TTC549 (cell line): ENCODE results near the gene F7.
"Not testable (repeated sequence)": the region's sequence is repeated elsewhere in the genome, so short reads cannot be mapped to it uniquely, and the experiment has no call there.

Experiments used
- FAIRE-seq: peaks from 2 replicates; lab custom pipeline; 2012; peaks lifted over from hg19 to GRCh38; lab: Jason Lieb, UNC

The F7 gene

GRCh38 chr13:113153810-113154748, 48.5 kb downstream of the F7 start:
- FAIRE-seq: no peak

GRCh38 chr13:113155201-113155600, 49.6 kb downstream of the F7 start:
- FAIRE-seq: no peak

- no peak for FAIRE-seq
Measured at GRCh38 chr13:113155982-113156655, 50.5 kb downstream of the F7 start.

GRCh38 chr13:113157206-113157928, 51.8 kb downstream of the F7 start:
- no peak for FAIRE-seq

GRCh38 chr13:113157929-113158747, 52.5 kb downstream of the F7 start, which contains the start of gene PROZ:
TSS of gene PROZ (plus strand) at chr13:113158648. CDS start at chr13:113158661, 13 bp downstream.
- no peak for FAIRE-seq

- no peak for FAIRE-seq
Measured at GRCh38 chr13:113158946-113159345, 53.4 kb downstream of the F7 start.

GRCh38 chr13:113159701-113160100, 54.1 kb downstream of the F7 start:
- no peak for FAIRE-seq

- no peak for FAIRE-seq
Measured at GRCh38 chr13:113160983-113161382, 55.4 kb downstream of the F7 start.

- no peak for FAIRE-seq
Measured at GRCh38 chr13:113161433-113161832, 55.8 kb downstream of the F7 start.

- not testable (repeated sequence) for FAIRE-seq
Measured at GRCh38 chr13:113161975-113162374, 56.4 kb downstream of the F7 start.

- no peak for FAIRE-seq
Measured at GRCh38 chr13:113162783-113163685, 57.4 kb downstream of the F7 start.

GRCh38 chr13:113164492-113164891, 58.9 kb downstream of the F7 start:
- no peak for FAIRE-seq

- no peak for FAIRE-seq
Measured at GRCh38 chr13:113166266-113166665, 60.7 kb downstream of the F7 start.

- no peak for FAIRE-seq
Measured at GRCh38 chr13:113166681-113167080, 61.1 kb downstream of the F7 start.

- FAIRE-seq: no peak
Measured at GRCh38 chr13:113167155-113167554, 61.6 kb downstream of the F7 start.

GRCh38 chr13:113167575-113167974, 62.0 kb downstream of the F7 start:
- no peak for FAIRE-seq

- no peak for FAIRE-seq
Measured at GRCh38 chr13:113168211-113168610, 62.6 kb downstream of the F7 start.

GRCh38 chr13:113169277-113170272, 64.0 kb downstream of the F7 start:
- no peak for FAIRE-seq
